Skeletal muscle cell (primary cell): ENCODE measurements around the gene CCDC73.
"Not testable (repeated sequence)": the region's sequence is repeated elsewhere in the genome, so short reads cannot be mapped to it uniquely, and the experiment has no call there.

Experiments used
- DNase-seq: peaks from one replicate; pipeline ENCODE4 v3.0.0-alpha.2; 2010; ENCODE audit warnings: low read depth
- H3K4me3 ChIP-seq: 2 replicates; pipeline ENCODE4 v1.5.1; 2011; ENCODE audit warnings: low read depth, mild to moderate bottlenecking, control low read depth, low read length, moderate library complexity

CCDC73 gene

DNA sequence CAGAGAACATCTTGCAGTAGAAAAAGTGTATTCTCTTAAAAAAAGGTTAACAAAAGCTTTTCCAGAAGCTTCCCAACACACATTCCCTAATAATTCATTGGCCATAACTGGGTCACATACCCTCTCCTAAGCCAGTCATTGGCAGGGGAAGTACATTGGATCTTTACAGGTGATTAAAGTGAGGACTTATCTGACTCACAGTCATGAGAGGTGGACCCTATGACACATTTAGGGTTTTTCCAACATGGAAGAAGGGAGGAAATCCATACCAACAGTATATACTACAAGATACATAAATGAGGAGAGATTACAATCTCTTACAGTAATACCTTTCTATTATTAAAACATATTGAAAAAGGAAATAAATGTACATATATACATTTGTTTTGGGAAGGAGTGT, 72.2 kb downstream of the CCDC73 start:
- no peak for DNase-seq
- H3K4me3 ChIP-seq, result no peak overlapping the region

DNA sequence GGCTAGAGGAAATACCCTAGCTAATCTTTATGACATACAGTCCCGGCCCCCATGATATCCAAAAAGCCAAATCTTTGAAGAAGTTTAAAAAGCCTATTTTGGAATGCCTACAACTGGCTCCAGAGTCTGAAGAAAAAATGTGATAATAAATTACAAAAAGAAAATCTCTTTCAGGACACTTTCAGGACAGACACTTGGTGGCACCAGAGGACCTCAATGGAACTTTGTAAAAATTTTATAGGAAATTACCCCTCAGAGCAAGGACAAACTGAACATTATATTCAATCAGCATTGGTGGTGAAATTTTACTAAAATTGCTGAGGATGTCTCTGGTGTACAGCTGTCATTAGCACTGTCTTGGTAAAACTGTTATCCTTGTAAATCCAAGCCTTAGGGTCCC, 81.0 kb downstream of the CCDC73 start:
- H3K4me3 ChIP-seq, result no peak overlapping the region
- no peak for DNase-seq

DNA sequence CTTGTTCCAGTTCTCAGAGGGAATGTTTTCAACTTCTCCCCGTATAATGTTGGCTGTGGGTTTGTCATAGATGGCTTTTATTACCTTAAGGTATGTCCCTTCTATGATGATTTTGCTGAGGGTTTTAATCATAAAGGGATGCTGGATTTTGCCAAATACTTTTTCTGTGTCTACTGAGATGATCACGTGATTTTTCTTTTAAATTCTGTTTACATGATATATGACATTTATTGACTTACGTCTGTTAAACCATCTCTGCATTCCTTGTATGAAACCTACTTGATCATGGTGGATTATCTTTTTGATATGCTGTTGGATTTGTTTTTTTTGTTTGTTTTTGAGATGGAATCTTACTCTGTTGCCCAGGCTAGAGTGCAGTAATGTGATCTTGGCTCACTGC, 85.5 kb downstream of the CCDC73 start:
- DNase-seq, H3K4me3 ChIP-seq: not testable (repeated sequence)

DNA sequence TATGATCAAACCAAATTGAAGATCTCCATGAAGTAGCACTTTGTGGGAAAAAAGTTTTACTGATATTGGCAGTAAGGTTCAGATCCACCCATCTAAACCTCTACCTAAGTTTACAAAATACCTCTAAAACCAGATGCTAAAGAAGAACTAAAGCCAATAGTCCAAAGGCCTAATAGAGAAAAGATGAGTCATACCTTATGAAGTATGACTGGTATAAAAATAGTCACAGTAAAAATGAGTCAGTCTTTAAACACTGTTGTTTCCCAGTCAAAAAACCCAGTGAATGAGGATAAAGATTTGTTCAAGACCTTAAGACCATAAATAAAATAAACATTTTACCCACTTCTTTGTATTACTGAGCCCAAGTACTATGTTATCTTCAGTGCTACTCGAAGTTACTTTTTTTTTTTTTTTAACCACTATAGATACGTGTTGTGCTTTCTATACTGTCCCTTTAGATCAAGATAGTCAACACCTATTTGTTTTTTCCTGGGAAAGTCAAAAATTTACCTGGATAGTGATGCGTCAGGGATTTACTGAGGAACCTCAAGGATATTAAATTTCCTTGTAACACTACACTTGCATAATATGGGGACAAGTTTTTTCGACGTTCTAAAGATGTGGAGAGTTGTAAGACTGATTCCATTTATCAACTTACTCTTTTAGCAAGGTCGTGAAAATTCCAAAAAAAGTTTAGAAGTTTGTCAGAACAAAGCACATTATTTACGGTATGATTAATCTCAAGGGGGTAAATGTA, 87.3 kb downstream of the CCDC73 start:
- no peak overlapping the region for H3K4me3 ChIP-seq
- peak; percentile 49 for DNase-seq

DNA sequence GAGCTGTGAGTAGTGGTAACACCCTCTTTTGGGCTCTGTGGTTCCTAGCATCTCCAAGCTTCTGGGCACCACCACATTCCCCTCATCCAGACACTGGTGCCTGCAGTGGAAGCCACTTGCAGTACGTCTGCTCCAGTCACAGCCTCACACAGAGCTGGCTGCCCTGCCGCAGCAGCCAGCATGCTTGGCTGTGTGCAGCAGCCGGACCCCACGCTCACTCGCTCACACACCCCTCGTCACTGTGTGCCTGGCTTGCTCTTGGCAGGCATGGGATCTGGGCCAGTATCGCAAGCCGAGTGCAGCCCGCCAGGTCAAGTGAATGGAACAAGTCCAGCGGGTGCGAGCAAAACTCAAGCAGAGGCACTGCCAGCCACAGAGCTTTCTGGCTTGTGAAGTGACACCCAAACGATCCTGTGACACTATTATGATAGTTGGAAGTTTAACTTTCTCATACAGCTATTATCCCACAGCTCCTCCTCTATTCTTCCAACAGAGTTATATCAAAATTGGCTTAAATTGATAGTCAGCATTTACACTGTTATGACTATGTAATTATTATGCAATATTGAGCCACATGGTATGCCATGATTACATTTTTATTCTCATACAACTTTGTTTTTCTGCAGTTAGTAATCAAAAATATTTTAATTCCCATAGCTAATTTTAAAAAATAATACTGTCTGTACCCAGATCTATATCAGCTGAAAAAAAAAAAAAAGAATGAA, 89.0 kb downstream of the CCDC73 start:
- no peak overlapping the region for H3K4me3 ChIP-seq
- DNase-seq, result no peak

DNA sequence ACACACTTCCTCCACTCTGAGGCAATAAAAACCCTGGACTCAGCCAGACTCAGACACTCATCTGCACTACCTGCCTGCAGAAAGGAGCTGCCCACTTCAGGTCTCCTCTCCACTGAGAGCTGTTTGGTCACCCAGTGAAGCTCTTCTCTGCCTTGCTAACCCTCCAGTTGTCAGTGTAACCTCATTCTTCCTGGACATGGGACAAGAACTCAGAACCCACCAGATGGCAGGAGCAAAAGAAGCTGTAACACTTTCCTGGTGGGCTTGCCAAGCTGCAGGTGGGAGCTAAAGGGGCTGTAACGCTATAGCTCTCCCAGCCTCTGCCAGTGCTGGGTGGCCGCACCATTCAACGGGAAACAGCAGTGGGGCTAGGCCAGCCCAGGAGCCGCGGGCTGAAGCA, 89.7 kb downstream of the CCDC73 start:
- DNase-seq, result no peak

DNA sequence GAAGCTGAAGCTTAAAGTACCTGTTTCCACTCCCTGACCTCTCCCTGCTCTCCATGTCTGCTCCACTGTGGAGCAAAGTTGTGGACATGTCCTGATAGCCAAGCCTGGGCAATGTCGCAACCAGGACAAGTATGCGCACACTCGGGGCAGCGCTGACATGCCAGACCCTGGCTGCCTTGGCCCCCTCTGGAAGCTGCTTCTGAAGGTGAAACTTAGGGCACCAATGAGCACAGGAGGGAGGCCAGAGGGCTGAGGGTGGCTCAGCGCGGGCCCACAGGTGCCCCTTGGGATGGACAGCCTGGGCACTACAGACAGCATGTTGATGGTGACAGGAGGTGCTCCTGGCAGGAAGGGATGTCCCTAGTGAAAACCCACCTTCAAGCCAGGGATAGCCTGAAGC, 90.2 kb downstream of the CCDC73 start:
- DNase-seq, result no peak
- H3K4me3 ChIP-seq, result no peak overlapping the region

More for the DNA sequence above, 89.7 kb downstream of the CCDC73 start:
- H3K4me3 ChIP-seq, result no peak overlapping the region

DNA sequence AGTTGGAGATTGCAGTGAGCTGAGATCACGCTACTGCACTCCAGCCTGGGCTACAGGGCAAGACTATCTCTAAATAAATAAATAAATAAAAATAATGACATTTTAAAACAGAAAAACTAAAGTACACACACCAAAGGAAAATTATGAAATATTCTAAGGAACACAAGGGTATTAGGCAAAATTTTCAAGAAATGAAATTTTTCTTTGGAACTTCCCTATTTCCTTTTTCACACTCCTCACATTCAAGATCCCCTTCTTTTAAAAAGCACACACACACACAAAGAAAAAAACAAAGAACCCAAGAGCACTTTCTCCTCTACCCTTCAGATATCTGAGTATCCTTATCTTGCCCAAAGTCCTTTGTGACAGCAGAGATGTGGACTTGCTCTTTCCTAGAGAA, 92.8 kb downstream of the CCDC73 start:
- no peak for DNase-seq

DNA sequence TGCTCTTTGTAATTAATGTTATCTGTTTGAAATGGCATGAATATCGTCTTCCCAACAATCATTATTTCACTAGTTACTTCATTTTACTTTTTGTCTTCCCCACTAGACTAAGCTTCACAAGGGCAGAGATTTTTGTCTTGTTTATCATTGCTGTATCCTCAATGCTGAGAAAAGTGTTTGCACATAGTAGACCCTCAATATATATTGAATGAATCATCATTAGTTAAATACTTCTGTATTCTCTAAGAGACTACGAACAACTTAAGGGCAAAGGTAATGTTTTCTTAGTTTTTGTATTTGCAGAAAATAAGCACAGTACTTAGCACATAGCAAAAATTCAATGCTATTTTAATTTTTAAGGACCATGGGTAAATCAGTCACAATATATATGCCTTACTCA, 95.9 kb downstream of the CCDC73 start:
- no peak overlapping the region for H3K4me3 ChIP-seq
- peak; percentile 4 for DNase-seq

More for the DNA sequence above, 92.8 kb downstream of the CCDC73 start:
- no peak overlapping the region for H3K4me3 ChIP-seq

DNA sequence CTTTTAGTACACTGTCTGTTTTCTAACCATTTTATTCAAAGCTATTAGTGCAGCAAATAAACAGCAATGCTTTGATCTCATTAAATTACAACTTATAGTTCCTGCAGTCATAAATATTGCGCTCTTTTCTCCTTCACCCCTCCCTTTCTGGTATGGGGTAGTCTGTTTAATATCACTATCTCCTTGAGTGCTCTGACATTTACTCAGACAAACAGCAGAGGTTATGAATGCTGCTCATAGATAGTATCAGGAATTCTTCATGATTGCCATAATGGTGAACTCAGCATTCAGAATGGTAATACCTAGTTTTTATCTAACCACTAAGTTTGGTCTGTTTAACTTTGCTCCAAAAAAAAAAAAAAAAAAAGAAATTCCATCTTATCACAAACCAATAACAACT, 123.4 kb downstream of the CCDC73 start:
- H3K4me3 ChIP-seq, result no peak overlapping the region
- DNase-seq, result no peak

DNA sequence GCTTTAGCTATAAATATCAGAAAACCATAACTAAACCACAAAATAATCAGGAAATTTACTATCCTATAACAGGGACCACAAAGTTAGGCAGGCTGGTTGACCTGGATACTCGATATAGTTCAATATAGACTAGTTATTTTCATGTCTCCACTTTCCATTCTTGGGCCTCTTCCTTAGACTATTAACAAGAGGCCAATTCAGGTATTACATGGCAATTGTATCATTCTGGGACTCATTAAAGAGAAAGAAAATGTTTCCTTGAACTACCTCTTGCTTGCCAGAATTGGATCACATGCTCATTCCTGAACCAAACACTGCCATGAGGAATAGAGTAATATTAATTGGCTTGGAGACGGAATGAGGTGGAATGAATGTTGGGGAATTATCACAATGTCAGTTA, 134.8 kb downstream of the CCDC73 start:
- DNase-seq, result no peak

DNA sequence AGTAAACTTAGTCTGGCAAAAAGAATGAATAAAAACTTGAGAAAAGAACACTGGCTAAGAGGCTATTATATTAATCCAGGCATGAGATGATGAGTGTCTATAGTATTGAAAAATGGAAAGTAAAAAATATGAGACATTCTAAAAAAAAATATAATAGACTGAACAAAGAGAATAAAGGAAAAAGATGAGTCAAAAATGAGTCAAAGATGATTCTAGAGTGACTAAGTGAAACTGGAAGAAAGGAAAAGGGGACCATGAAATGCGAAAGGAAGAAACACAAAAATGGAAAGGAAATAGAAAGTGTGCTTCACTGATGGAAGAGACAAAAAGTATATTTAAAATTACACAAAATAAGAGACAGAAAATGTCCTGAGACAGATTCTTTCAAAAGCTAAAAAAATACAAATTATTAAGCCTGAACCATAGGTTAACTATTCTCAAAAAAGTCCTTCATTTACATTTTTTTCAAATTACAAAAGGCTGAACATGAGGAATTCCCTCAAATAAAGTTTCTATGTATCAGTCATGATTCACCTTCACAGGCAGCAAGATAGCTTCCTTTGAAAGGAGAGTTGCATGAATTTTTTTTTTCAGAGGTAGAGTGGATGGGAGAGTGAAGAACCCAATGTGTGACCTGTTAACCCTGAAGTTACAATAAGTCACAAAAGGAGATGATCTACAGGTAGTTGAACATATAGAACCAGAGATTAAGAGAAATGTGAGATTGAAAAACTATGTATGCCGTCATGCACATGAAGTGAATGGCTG, 135.6 kb downstream of the CCDC73 start:
- no peak for DNase-seq
- no peak overlapping the region for H3K4me3 ChIP-seq

More for the DNA sequence above, 134.8 kb downstream of the CCDC73 start:
- H3K4me3 ChIP-seq, result no peak overlapping the region

DNA sequence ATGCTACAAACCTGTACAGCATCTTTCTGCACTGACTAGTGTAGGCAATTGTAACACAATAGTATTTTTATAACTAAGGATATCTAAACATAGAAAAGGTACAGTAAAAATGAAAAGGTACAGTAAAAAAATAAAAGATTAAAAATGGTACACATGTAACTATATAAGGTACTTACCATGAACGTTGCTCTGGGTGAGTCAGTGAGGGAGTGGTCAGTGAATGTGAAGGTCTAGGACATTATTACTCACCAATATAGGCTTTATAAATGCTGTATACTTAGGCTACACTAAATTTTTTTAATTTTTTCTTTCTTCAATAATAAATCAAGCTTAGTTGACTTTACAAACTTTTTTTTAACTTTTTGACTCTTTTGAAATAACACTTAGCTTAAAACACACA, 150.9 kb downstream of the CCDC73 start:
- DNase-seq, result peak; percentile 13

DNA sequence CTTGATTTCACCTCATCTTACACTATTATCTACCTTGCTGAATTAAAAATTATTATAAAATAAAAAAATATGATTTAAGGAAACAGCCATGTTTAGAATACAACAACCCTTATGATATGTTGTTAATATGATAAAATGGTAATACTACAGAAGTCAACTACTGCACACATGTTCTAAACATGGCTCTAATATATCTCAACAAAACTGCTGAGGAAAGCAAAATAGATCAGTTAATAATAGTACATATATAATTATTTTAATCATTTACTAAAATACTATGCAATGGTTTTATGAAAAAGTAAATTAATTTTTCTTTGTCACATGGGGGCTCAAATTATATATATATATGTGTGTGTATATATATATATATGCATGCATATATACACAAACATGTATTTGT, 153.1 kb downstream of the CCDC73 start:
- no peak for DNase-seq
- H3K4me3 ChIP-seq, result no peak overlapping the region

More for the DNA sequence above, 150.9 kb downstream of the CCDC73 start:
- H3K4me3 ChIP-seq, result no peak overlapping the region

DNA sequence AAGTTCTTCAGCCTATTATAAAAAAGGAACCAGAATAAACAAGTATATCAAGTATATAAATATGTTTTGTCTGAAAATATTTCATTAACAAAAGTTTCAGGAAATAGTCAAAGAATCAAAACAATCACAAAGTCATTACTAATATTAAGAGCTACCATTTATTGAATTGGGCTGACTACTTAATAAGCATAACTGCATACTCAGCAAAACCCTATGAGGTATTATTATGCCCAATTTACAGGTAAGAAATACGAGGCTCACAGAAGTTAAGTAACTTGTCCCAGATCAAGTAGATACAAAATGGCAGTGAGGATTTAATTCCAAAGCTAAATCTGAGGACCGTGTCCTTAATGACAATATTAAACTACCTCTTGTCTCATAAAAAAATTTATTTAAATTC, 158.6 kb downstream of the CCDC73 start:
- H3K4me3 ChIP-seq, result no peak overlapping the region
- DNase-seq, result no peak

DNA sequence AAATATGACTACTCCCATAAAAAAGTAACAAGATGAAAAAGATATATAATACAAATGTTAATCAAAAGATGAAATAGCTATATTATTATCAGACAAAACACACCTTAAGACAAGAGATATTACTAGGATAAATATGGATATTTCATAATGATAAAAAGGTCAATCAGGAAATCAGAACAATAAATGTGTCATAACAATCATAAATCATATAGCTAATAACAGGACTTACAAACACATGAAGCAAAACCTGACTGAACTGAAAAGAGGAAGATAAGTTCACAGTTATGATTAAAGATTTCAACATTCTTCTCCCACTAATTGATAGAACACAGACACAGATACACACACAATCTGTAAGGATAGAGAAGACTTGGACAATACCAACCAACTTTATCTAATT, 163.6 kb downstream of the CCDC73 start:
- H3K4me3 ChIP-seq, result no peak overlapping the region

DNA sequence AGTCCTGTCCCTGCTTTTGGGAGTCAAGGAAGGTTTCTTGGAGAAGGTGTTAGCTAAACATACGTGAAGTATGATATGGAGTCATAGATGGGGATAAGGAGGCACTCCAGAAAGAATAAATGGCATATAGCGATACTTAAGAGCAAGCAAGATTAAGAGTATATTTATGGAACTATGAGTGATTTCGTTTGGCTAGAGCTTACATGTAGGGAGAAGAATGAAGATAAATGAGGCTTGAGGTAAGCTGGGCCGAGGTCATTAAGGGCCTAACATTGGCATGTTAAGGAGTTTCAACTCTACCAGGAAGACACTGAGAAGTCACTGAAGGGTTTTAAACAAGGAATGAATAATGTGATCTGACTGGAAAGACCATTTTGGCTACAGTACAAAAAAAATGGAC, 177.6 kb downstream of the CCDC73 start:
- DNase-seq, result no peak
- no peak overlapping the region for H3K4me3 ChIP-seq

More for the DNA sequence above, 163.6 kb downstream of the CCDC73 start:
- DNase-seq, result no peak

DNA sequence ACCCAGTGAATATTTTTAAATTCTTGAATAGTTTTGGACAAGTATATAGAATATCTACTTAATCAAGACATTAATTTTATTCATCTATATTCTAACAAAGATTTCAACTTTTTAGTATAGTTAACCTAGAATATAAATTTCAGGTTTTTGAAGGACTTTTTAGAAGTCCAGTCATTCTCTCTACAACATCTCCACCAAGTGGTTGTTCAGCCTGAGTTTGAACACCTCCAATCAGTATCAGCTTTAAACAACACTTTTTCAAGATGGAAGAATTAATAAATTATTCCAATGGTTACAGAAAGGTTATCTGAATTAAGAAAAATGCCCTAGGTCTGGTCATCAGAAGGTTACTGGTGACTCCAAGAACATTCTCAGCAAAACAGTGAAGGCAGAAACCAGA, 179.0 kb downstream of the CCDC73 start:
- H3K4me3 ChIP-seq, result no peak overlapping the region
- DNase-seq, result no peak

DNA sequence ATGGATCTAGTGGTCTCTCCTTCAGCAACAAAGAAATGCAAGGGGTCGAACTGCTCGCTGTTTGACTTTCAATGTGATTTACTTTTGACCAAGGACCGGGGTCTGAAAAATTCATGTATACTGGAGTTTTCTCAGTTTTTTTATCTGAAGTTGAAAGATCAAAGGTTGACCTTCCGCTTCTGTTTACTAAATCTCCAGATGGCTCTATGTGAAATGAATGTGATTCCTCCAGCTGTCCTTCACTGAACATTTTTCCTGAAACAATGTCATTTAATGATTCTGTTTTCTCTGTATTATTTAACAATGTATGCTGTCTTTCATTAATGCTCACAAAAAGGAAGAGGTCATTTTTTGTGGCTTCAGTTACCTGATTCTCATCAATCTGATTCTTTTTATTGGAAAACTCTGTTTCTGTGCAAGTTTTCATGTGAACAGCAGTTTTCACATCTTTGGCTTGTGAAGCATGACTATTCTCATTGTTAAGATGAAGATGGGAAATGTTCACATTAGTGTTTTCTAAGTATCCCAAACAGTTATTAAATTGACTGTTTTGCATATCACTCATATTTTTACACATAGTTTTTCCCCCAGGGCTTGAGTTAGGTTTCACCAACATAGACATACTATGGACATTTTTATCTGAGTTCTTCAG, 180.8 kb downstream of the CCDC73 start:
- no peak overlapping the region for H3K4me3 ChIP-seq

More for the DNA sequence above, 180.8 kb downstream of the CCDC73 start:
- DNase-seq, result no peak
